ENCODE results near the gene TET1. TPM values are rescaled to one million over a fixed set of nuclear protein-coding genes. Genes with fewer than 3 reads are reported as not detected.

The TET1 gene
- total RNA-seq, 1 donor from 2014 or later = 20.4 TPM

GRCh38 chr10:68559841-68560185, 324 bp upstream of the TET1 start:
- H3K27ac Mint-ChIP-seq (ENCODE audit: unreplicated experiment) = peak overlapping the region; percentile 66
- H3K9me3 Mint-ChIP-seq (ENCODE audit: unreplicated experiment) = no peaks in the 10 kb centered on the region
- no peaks in the 10 kb centered on the region for H3K36me3 Mint-ChIP-seq (ENCODE audit: unreplicated experiment)
- DNase-seq (ENCODE audit: extremely low spot score, unreplicated experiment) = no peak
- peaks cover 34% of the 10 kb centered on the region for H3K4me1 Mint-ChIP-seq (ENCODE audit: unreplicated experiment)
- TF ChIP-seq, protein P1, sequence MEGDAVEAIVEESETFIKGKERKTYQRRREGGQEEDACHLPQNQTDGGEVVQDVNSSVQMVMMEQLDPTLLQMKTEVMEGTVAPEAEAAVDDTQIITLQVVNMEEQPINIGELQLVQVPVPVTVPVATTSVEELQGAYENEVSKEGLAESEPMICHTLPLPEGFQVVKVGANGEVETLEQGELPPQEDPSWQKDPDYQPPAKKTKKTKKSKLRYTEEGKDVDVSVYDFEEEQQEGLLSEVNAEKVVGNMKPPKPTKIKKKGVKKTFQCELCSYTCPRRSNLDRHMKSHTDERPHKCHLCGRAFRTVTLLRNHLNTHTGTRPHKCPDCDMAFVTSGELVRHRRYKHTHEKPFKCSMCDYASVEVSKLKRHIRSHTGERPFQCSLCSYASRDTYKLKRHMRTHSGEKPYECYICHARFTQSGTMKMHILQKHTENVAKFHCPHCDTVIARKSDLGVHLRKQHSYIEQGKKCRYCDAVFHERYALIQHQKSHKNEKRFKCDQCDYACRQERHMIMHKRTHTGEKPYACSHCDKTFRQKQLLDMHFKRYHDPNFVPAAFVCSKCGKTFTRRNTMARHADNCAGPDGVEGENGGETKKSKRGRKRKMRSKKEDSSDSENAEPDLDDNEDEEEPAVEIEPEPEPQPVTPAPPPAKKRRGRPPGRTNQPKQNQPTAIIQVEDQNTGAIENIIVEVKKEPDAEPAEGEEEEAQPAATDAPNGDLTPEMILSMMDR (IDR thresholded peaks at IDR 0.05) = no peak
- H3K27me3 Mint-ChIP-seq (ENCODE audit: unreplicated experiment) = no peaks in the 10 kb centered on the region
- peak overlapping the region; percentile 96 for H3K4me3 Mint-ChIP-seq (ENCODE audit: unreplicated experiment)

DNA sequence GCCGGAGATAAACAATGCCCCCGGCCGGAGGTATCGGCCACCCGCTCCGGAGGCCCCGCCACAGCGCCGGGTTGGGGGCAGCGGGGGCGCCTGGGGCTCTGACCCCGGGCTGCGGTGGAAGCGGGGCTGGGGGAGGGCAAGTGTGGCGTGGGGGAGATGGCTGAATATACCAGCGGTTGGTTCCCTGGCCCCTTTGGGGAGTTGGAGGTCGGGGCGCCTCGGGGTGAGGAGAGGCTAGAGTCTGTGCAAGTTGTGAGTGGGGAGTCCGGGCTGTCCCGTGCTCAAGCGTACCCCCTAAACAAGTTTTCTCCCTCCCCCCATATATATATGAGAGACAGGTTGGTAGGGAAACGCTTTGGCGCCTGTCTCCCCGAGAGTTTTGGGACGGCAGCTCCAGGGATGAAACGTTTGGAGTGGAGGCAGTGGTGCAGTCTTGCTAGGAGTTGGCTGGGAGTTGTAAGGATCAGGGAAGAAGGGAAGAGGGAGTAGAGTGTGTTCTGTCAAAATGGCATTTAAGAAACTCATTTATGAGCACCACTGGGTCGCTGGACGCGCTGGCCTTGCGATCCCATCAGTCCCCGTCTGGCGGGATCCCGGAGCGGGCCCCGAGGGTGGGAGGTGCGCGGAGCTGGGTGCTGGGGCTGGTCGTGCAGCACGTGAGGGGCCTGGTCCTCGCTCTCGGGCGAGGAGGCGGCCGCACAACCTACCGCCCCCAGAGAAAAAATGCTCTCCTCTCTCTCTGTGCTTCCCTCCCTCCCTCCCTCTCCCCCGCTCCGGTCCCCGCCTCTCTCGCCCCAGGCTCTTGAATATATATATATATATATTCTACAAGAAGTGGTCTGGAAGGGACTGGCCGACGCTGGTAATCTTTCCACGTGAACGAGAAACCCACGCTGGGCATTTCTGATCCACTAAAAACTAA, 1.1 kb downstream of the TET1 start:
- Mint-ChIP-seq H3K27me3 (ENCODE audit: unreplicated experiment) (no peaks in the 10 kb centered on the region), H3K9me3 (ENCODE audit: unreplicated experiment) (no peaks in the 10 kb centered on the region), H3K4me1 (ENCODE audit: unreplicated experiment) (peaks cover 44% of the 10 kb centered on the region), H3K36me3 (ENCODE audit: unreplicated experiment) (no peaks in the 10 kb centered on the region), H3K4me3 (ENCODE audit: unreplicated experiment) (peak overlapping the region; percentile 96), H3K27ac (ENCODE audit: unreplicated experiment) (peak overlapping the region; percentile 96)
- no peak for DNase-seq (ENCODE audit: extremely low spot score, unreplicated experiment)
- TF ChIP-seq, protein P1 (IDR thresholded peaks at IDR 0.05) = no peak

GRCh38 chr10:68561865-68562649, 1.9 kb downstream of the TET1 start:
- Mint-ChIP-seq H3K27me3 (ENCODE audit: unreplicated experiment) (no peaks in the 10 kb centered on the region), H3K4me3 (ENCODE audit: unreplicated experiment) (peak overlapping the region; percentile 96), H3K9me3 (ENCODE audit: unreplicated experiment) (no peaks in the 10 kb centered on the region), H3K27ac (ENCODE audit: unreplicated experiment) (peak overlapping the region; percentile 96), H3K4me1 (ENCODE audit: unreplicated experiment) (peaks cover 51% of the 10 kb centered on the region), H3K36me3 (ENCODE audit: unreplicated experiment) (no peaks in the 10 kb centered on the region)
- DNase-seq (ENCODE audit: extremely low spot score, unreplicated experiment) = no peak
- TF ChIP-seq, protein P1 (IDR thresholded peaks at IDR 0.05) = no peak

DNA sequence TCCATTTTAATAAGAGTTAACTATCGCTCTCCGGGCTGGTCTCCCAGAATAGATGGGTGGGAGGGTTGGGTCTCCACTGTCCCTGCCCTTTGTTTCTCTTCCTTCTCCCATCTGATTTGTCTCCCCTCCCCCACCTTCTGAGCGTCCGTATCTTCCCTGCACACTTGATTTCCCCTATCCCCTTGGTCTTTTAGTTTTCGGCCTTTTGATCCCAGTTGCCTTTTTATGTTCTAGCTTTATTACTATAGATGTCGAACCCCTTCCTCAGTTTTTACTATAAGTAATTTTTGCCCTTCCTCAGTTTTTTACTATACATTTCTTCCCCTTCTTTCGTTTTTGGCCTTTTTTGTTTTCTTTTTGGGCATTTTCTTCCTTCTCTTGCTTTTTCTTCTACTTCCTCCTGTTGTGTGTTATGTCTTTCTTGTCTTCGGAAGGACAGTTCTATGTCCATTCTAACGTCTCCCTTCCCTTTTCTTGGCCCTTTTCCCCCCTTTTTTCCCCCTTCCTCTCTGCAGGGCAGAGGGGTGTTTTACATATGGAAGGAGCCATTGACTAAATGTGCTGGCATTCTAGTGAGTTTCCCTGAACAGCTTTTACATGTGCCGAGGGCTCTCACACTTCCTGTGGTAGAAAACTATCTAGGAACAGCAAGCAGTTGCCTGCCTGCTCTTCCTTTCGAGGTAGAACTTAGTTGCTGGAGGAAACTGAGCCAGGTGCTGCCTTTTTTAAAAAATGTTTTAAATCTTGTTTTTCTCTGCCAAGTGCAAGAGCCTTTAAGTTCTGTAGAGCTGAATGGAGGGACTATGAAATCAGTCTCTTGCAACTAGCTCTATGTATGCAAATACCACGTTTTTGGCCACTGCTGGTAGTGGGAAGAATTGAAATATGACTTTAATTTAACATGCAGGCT, 2.8 kb downstream of the TET1 start:
- Mint-ChIP-seq H3K4me1 (ENCODE audit: unreplicated experiment) (peaks cover 52% of the 10 kb centered on the region), H3K9me3 (ENCODE audit: unreplicated experiment) (no peaks in the 10 kb centered on the region), H3K27ac (ENCODE audit: unreplicated experiment) (peak overlapping the region; percentile 96), H3K27me3 (ENCODE audit: unreplicated experiment) (no peaks in the 10 kb centered on the region), H3K4me3 (ENCODE audit: unreplicated experiment) (peak overlapping the region; percentile 96), H3K36me3 (ENCODE audit: unreplicated experiment) (no peaks in the 10 kb centered on the region)
- DNase-seq (ENCODE audit: extremely low spot score, unreplicated experiment) = no peak
- TF ChIP-seq, protein P1 (IDR thresholded peaks at IDR 0.05) = no peak

Data from osteocyte (in vitro differentiated cells).